Immature natural killer cell (primary cell): ENCODE data around the gene RNF224. TPM values are rescaled to one million over a fixed set of nuclear protein-coding genes. Genes with fewer than 3 reads are reported as not detected.

Source experiments
- DNase-seq, 3 donors: peaks; one replicate each; pipeline ENCODE4 v3.0.0; 2022; ENCODE audit warnings: mixed read lengths in 1 of 3
- H3K27ac Mint-ChIP-seq, 6 donors: one replicate each; pipeline ENCODE4 v1.8.0; 2020; ENCODE audit warnings: mixed read lengths in 6 of 6, mild to moderate bottlenecking in 5 of 6, inconsistent platforms in 4 of 6, moderate library complexity in 3 of 6
- H3K27me3 Mint-ChIP-seq, 3 donors: one replicate each; pipeline ENCODE4 v1.8.0; 2020 to 2021; ENCODE audit warnings: low read depth in 3 of 3, mild to moderate bottlenecking in 3 of 3, mixed read lengths in 3 of 3, moderate library complexity in 3 of 3, inconsistent platforms in 1 of 3
- H3K36me3 Mint-ChIP-seq, 3 donors: one replicate each; pipeline ENCODE4 v1.8.0; 2020; ENCODE audit warnings: mixed read lengths in 3 of 3, inconsistent platforms in 2 of 3, mild to moderate bottlenecking in 2 of 3
- H3K4me1 Mint-ChIP-seq, 2 donors: one replicate each; pipeline ENCODE4 v1.8.0; 2020; ENCODE audit warnings: inconsistent platforms in 2 of 2, mild to moderate bottlenecking in 2 of 2, mixed read lengths in 2 of 2, moderate library complexity in 1 of 2
- H3K4me3 Mint-ChIP-seq, 5 donors: one replicate each; pipeline ENCODE4 v1.8.0; 2020; ENCODE audit warnings: mild to moderate bottlenecking in 5 of 5, mixed read lengths in 5 of 5, inconsistent platforms in 3 of 5, moderate library complexity in 3 of 5
- H3K9me3 Mint-ChIP-seq, 6 donors: one replicate each; pipeline ENCODE4 v1.8.0; 2020; ENCODE audit warnings: mild to moderate bottlenecking in 6 of 6, mixed read lengths in 6 of 6, inconsistent platforms in 4 of 6, moderate library complexity in 3 of 6
- polyA plus RNA-seq, 3 donors: library from polyadenylated mRNA; unstranded; fragments of 300-500 nt; fragmentation: Illumina TruSeq; gene quantifications; one replicate each; pipeline ENCODE4 v1.2.3, GENCODE V29; 2021

The RNF224 gene
- polyA plus RNA-seq = not detected

DNA sequence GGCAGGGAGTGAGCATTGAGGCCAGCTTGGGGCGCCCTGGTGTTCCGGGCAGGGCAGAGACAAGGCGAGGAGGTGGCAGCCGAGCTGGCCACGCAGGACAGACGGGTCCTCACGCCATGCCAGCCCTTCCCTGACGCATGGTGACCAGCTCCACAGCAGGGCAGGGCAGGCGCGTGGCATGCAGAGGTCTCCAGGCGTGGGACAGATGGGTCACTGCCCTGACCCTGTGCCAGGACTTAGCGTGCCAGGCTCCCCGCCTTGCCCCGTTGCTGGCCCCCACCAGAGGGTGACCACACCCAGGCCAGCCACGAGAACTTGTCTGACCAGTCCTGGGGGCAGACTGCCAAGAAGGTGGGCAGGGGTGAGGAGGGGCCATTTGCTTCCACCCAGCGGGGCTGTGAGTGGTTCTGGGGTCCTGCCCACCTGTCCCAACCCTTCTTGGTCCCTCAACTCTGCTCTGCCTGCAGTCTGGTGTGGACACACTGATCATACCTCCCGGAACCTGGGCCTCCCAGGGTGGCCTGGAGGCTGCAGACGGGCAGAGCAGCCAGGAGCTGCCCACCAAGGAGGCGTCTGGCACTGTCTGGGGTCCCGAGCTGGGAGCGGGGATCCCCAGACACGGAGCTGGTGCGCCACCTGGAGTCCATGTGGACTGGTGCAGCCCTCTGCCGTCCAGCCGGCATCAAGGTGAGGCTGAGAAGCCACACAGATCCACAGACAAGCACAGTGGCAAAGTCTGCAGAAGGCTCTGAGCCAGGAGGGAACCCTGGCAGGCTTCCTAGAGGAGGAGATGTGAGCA is at the start of gene RNF224:
Gene RNF224 (plus strand): TSS at position 449 of the 799 bp plus-strand sequence. CDS start 834 bp downstream, outside the sequence.
- no peaks in the 10 kb centered on the region for H3K36me3 Mint-ChIP-seq
- no peaks in the 10 kb centered on the region for H3K9me3 Mint-ChIP-seq
- no peak within 1 kb of the TSS for H3K27ac Mint-ChIP-seq
- H3K27me3 Mint-ChIP-seq = peaks cover 0 to 13% (median 7%) of the 10 kb centered on the region in 3 donors
- H3K4me3 Mint-ChIP-seq = no peak within 1 kb of the TSS
- peaks cover 0 to 2% of the 10 kb centered on the region in 2 donors for H3K4me1 Mint-ChIP-seq
- DNase-seq = peak; percentile 66 to 72 (median 71)

DNA sequence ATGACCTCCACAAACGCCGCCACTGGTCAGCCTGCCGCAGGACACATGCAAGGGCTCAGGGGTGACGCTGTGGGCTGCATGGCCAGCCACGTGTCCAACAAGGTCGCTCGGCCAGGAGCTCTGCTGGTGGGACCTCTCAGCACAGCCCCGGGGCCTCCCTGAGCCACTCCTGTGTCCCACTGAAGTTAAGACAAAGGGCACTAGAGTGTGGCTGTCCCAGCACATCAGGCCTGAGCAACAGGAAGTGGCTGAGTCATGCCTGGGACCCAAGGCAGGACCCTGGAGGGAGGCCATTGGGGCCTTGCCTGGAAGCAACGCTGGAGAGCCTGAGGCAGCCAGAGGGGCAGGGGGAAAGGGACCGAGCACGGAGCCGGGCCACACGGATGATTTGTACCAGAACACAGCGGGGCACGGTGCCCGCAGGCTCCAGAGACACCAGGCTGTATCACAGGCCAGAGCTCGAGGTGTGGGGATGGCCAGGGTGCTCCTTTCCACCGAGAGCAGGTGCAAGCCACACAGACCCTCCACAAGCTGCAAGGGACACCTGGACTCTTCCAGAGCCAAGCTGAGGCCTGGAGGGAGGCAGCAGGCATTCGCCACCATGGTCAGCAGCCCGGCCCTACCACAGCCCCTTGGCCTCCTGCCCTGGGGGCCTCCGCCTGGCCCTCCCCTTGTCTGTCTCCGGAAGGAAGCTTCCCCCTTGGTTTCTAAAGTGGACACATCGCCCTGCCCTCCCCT is 48.9 kb upstream of the RNF224 start:
- Mint-ChIP-seq H3K27me3 (peaks cover 3 to 8% (median 6%) of the 10 kb centered on the region in 3 donors), H3K36me3 (peaks cover 0 to 14% (median 5%) of the 10 kb centered on the region in 3 donors), H3K27ac (no peak overlapping the region)

DNA sequence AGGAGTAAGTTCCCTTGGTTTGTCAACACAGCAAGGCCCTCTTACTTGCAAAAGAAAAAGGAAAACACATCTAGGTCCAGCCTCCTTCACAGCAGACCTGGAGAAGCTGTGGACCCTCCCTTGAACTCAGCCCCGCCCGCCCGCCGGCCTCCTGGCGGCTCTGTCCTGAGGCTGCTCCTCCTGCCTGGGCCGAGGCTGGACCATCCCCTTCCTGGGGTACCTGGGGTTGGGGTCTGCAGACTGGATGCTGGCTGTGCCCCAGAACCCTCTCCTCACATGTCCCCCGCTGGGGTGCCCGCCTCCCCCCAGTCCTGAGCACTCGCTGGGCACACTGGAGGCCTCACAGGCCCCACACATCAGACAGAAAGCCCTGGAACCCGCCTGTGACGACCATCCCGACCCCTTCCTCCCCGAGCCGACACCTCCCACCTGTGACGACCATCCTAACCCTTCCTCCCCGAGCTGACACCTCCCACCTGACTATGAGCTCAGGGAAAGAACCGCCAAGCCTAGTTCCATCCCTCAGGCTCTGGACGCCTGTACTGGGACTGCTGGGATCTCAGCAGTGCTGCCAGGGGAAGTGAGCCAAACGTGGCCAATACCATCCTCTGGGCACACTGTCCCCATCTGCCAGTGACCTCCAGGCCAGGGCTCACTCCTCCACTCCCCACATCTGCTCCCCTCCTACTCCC is 48.2 kb upstream of the RNF224 start:
- Mint-ChIP-seq H3K9me3 (no peaks in the 10 kb centered on the region), H3K27ac (no peak overlapping the region), H3K4me3 (no peak overlapping the region), H3K4me1 (peaks cover 0 to 2% of the 10 kb centered on the region in 2 donors), H3K27me3 (peaks cover 3 to 8% (median 5%) of the 10 kb centered on the region in 3 donors), H3K36me3 (peaks cover under 1 to 17% (median 5%) of the 10 kb centered on the region in 3 donors)
- DNase-seq = no peak

More for the DNA sequence above, 48.9 kb upstream of the RNF224 start:
- Mint-ChIP-seq H3K9me3 (no peaks in the 10 kb centered on the region), H3K4me3 (no peak overlapping the region), H3K4me1 (no peaks in the 10 kb centered on the region)
- no peak for DNase-seq

DNA sequence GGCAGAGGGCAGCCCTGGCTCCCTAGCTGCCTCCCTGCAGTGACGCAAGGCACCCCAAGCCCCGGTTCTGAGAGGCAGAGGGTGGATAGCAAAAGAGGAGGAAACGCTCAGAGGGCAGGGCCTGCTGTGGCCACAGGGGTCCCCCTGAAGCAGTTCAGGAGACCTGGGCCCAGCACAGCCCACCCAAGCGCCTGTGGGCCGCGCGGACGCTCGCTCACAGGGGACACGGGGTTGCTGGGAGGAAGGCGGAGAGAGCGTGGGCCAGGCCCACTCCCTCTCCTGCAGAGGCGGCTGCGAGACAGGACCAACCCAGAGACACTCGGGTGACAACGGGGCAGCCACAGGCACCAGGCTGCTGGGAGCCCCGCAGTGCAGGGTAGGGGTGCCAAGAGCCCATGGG is 47.5 kb upstream of the RNF224 start:
- H3K27ac Mint-ChIP-seq = no peak overlapping the region
- peaks cover 4 to 22% (median 5%) of the 10 kb centered on the region in 3 donors for H3K36me3 Mint-ChIP-seq
- H3K4me1 Mint-ChIP-seq = peaks cover 1 to 8% of the 10 kb centered on the region in 2 donors
- DNase-seq = no peak
- no peaks in the 10 kb centered on the region for H3K9me3 Mint-ChIP-seq
- H3K4me3 Mint-ChIP-seq = no peak overlapping the region
- H3K27me3 Mint-ChIP-seq = peaks cover 3 to 8% (median 5%) of the 10 kb centered on the region in 3 donors

DNA sequence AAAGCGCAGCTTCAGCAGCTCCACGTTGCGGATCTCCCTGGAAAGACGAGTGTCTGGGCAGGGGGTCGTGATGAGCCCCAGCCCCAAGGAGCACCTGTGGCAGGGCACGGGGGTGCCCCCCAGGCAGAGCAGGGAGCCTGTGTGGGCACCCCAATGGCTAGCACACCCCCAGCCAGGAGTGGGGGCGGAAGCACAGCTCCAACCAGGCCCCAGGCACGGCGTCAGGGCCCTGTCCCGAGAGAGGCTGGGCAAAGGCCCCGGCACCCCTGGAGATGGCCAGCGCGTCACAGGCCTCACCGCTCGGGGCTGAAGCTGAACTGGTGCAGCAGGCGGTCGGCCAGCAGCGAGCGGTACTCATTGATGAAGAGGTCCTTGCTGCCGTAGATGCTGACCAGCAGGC is 46.8 kb upstream of the RNF224 start:
- no peak overlapping the region for H3K27ac Mint-ChIP-seq
- DNase-seq = no peak
- H3K4me3 Mint-ChIP-seq = no peak overlapping the region
- peaks cover 4 to 22% (median 5%) of the 10 kb centered on the region in 3 donors for H3K36me3 Mint-ChIP-seq
- H3K27me3 Mint-ChIP-seq = peaks cover 3 to 6% (median 5%) of the 10 kb centered on the region in 3 donors
- H3K9me3 Mint-ChIP-seq = no peaks in the 10 kb centered on the region
- peaks cover 4 to 8% of the 10 kb centered on the region in 2 donors for H3K4me1 Mint-ChIP-seq

DNA sequence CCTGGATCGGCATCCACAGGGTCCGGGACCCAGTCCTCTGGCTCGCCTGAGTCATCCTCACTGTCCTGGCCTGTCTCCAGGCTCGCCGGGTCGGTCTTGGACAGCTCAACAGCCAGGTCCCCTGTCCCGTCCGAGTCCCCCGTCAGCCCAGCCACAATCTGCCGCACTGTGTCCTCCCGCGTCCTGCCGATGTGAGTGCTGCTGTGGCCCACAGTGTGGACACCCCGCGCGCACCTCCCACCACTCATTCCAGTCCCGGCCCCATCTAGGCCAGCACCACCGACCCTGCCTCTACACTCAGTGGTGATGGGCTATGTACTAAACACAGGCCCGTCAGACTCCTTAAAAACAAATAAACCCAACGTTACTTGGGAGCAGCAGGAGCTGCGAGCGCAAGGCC is 45.6 kb upstream of the RNF224 start:
- DNase-seq = no peak
- no peak overlapping the region for H3K27ac Mint-ChIP-seq

DNA sequence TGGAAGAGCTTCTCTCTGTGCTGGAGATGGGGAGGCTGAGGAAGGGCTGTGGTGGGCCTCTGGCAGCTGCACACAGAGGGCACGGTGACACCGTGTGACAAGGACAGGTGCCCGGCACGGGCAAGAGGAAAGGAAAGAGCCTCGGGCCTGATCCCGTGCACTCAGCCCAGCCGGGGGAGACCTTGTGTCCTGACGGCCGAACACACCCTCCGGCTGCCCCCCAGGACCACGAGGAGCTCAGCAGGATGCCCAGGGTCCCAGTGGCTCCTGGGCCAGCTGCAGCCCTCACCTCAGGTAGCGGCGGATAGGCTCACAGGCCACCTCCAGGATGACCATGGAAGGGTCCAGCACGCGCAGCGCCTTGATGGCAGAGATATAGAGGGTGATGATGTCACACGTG is 44.5 kb upstream of the RNF224 start:
- no peaks in the 10 kb centered on the region for H3K9me3 Mint-ChIP-seq
- no peak overlapping the region for H3K27ac Mint-ChIP-seq
- peaks cover 22 to 27% of the 10 kb centered on the region in 2 donors for H3K4me1 Mint-ChIP-seq
- no peak overlapping the region for H3K4me3 Mint-ChIP-seq
- H3K27me3 Mint-ChIP-seq = peaks cover 0 to 9% (median 4%) of the 10 kb centered on the region in 3 donors
- H3K36me3 Mint-ChIP-seq = peaks cover 4 to 16% (median 5%) of the 10 kb centered on the region in 3 donors
- no peak for DNase-seq

More for the DNA sequence above, 45.6 kb upstream of the RNF224 start:
- no peaks in the 10 kb centered on the region for H3K9me3 Mint-ChIP-seq
- H3K4me3 Mint-ChIP-seq = no peak overlapping the region
- H3K4me1 Mint-ChIP-seq = peaks cover 10 to 15% of the 10 kb centered on the region in 2 donors
- H3K27me3 Mint-ChIP-seq = peaks cover 0 to 6% (median 3%) of the 10 kb centered on the region in 3 donors
- peaks cover 4 to 22% (median 5%) of the 10 kb centered on the region in 3 donors for H3K36me3 Mint-ChIP-seq

DNA sequence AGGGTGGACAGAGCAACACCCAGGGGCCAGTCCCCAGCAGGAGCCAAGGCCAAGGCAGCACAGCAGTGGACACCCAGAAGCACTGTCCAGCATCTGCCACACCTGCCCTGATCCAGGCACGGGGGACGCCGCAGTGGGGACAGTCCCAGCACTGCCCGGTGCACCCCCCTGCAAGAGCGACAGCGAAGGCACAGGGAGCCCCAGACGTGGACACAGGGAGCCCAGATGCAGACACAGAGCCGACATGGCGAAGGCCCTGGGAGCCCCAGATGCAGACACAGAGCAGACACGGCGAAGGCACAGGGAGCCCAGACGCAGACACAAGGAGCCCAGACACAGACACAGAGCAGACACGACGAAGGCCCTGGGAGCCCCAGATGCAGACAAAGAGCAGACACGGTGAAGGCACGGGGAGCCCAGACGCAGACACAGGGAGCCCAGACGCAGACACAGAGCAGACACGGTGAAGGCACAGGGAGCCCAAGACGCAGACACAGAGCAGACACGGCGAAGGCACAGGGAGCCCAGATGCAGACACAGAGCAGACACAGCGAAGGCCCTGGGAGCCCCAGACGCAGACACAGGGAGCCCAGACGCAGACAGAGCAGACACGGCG is 43.2 kb upstream of the RNF224 start:
- Mint-ChIP-seq H3K9me3 (no peaks in the 10 kb centered on the region), H3K36me3 (peaks cover 4 to 15% (median 5%) of the 10 kb centered on the region in 3 donors), H3K27ac (no peak overlapping the region), H3K4me3 (peak overlapping the region in 3 of 5 donors; percentile 19 to 49 (median 20)), H3K4me1 (peaks cover 26 to 32% of the 10 kb centered on the region in 2 donors), H3K27me3 (peaks cover 2 to 15% (median 10%) of the 10 kb centered on the region in 3 donors)
- DNase-seq = no peak

DNA sequence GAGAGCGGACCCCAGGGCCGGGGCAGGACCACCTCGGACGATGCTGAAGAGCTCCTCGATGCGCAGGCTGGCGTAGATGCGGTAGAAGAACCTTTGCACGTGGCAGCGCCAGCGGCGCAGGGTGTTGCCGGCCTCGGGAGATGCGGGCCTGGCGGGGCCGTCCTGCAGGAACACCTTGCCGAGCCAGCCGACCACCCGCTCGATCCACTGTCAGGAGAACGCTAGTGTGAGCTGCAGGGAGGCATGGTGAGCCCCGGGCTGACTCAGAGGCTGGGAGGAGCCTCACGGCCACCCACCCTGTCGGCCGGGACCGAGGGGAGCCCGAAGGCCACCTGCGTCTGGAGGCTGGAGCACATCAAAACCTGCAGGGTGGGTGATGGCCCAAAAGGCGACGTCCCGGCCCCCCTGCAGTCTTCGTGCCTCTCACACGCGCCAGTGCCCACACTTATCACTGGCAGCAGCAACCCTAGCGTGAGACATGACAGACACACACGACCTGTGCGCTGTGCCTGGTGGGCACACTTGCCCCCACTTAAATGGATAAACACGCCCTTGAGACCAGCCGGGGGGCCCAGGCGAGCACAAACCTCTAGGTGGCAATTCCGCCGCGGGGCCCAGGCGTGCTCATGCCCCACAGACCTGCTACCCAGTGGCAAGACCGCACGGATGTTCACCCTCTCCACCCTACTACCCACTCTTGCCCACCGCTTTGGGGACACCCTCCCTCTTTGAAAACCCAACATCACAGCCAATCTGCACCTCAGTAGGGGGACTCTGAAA is 42.2 kb upstream of the RNF224 start:
- Mint-ChIP-seq H3K27ac (peak overlapping the region in 1 of 6 donors; percentile 11), H3K4me1 (peaks cover 33 to 40% of the 10 kb centered on the region in 2 donors), H3K4me3 (no peak overlapping the region), H3K36me3 (peaks cover 4 to 15% (median 5%) of the 10 kb centered on the region in 3 donors), H3K9me3 (no peaks in the 10 kb centered on the region), H3K27me3 (peaks cover 2 to 11% (median 10%) of the 10 kb centered on the region in 3 donors)
- DNase-seq = no peak

DNA sequence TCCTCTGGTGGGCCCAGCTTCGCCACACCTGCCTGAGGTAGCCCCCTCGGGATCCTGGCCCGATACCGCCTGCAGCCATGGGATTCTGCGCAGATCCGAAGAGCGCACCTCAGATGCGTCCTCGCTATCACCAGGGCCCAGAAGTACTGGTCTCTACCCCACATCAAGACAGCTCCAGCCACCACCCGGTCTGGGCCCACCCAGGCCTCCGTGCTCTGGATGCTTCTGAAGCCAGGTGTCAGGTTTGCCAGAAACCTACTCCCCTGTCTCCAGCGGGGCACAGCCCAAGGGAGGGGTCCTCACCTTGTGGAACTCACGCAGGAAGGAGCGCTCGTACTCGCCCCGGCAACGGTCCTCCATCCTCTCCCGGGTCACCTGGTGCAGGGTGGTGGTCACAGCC is 41.4 kb upstream of the RNF224 start:
- H3K27me3 Mint-ChIP-seq = peaks cover 2 to 11% (median 10%) of the 10 kb centered on the region in 3 donors
- H3K36me3 Mint-ChIP-seq = peaks cover 4 to 15% (median 5%) of the 10 kb centered on the region in 3 donors
- H3K4me1 Mint-ChIP-seq = peaks cover 36 to 40% of the 10 kb centered on the region in 2 donors
- H3K27ac Mint-ChIP-seq = no peak overlapping the region
- H3K9me3 Mint-ChIP-seq = no peaks in the 10 kb centered on the region
- H3K4me3 Mint-ChIP-seq = peak overlapping the region in 2 of 5 donors; percentile 18 to 91
- DNase-seq = no peak

DNA sequence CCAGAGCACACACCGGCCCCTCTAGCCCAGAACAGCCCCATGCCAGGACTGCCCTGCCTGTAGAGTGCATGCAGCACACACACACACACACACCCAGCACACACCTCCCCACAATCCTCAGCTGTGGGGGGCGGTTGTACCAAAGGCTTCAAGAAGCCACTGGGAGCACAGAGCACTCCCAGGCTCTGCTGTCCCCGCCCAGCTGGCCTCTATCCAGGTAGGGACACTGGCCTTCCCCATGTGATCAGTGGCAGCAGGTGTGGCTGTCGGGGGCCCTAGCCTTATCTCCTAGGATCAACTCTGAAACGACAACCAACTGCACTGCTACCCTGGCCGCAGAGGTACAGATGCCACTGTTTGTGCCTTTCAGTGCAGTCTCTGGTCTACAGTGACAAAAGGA is 40.9 kb upstream of the RNF224 start:
- peak overlapping the region in 4 of 5 donors; percentile 91 to 94 (median 94) for H3K4me3 Mint-ChIP-seq
- peaks cover 2 to 14% (median 9%) of the 10 kb centered on the region in 3 donors for H3K27me3 Mint-ChIP-seq
- H3K4me1 Mint-ChIP-seq = peaks cover 38 to 40% of the 10 kb centered on the region in 2 donors
- no peaks in the 10 kb centered on the region for H3K9me3 Mint-ChIP-seq
- no peak for DNase-seq
- peak overlapping the region in 2 of 6 donors; percentile 29 to 69 for H3K27ac Mint-ChIP-seq
- H3K36me3 Mint-ChIP-seq = peaks cover 4 to 15% (median 5%) of the 10 kb centered on the region in 3 donors

DNA sequence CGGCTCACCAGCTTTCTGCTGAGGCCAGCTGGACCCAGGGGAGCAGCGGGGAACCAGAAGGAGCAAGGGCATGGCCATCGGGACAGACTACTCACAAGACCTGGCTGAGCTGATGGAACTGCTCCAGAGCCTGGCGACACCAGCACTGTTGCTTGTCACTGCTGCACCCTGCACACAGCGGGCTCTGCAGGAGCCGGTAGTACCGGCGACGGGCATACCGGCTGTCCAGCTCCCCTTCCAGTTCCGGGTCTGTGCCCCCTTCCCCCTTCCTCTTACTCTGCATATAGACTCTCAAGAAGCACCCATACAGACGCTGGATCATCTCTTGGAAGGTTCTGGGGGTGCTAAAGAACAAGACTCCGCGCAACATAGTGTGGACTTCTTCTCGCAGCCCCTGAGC is 39.9 kb upstream of the RNF224 start:
- H3K4me3 Mint-ChIP-seq = peak overlapping the region; percentile 90 to 94 (median 93)
- H3K27ac Mint-ChIP-seq = peak overlapping the region; percentile 86 to 93 (median 91)
- peaks cover 38 to 40% of the 10 kb centered on the region in 2 donors for H3K4me1 Mint-ChIP-seq
- H3K36me3 Mint-ChIP-seq = peaks cover 0 to 10% (median 4%) of the 10 kb centered on the region in 3 donors
- H3K27me3 Mint-ChIP-seq = peaks cover 2 to 14% (median 9%) of the 10 kb centered on the region in 3 donors
- DNase-seq = no peak
- no peaks in the 10 kb centered on the region for H3K9me3 Mint-ChIP-seq
